Activated CD8-positive, alpha-beta memory T cell treated with anti-CD3 and anti-CD28 coated beads, Interleukin-2, amount 50 U/mL, for 48 hours (primary cell): ENCODE results near the gene ZNF273.
A peak's percentile ranks its signal among the peaks of the same experiment; 100 is the strongest.
"Not testable (repeated sequence)": the region's sequence is repeated elsewhere in the genome, so short reads cannot be mapped to it uniquely, and the experiment has no call there.

Source experiments
- DNase-seq: peaks from one replicate; pipeline ENCODE4 v3.0.0-alpha.2; 2020

ZNF273 gene

DNA sequence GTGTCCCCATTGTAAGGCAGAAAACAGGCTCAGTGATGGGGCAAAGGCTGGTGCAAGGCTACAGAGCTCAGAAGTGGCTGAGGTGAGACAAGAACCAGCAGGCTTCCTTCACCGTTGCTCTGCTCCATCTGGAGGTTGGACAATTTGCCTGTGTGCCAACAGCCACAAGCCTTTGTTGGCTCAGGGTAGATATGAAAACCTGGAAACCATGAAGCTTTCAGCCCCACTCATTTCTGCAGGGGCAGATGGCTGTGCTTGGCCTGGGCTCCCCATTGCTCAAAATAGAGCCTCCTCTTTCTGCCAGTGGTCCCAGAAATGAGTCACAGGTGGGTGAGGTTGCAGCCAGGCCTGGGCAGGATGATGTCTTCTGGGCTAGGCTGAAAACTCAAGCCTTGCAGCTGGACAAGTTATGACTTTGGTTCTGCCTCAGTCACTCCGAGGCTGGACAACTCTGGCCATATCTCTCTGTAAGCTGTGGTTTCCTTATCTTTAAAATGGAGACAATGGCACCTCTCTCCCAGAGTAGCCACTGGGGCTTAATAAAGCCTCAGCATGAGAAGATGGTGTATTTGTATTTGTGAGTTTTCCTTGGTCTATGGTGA is 12.2 kb upstream of the ZNF273 start:
- peak; percentile 28 for DNase-seq

GRCh38 chr7:64891363-64892081 is 11.6 kb upstream of the ZNF273 start:
- peak; percentile 13 for DNase-seq

GRCh38 chr7:64892116-64892515 is 11.0 kb upstream of the ZNF273 start:
- DNase-seq: no peak

- DNase-seq: no peak
Measured at GRCh38 chr7:64892666-64893309, 10.3 kb upstream of the ZNF273 start.

DNA sequence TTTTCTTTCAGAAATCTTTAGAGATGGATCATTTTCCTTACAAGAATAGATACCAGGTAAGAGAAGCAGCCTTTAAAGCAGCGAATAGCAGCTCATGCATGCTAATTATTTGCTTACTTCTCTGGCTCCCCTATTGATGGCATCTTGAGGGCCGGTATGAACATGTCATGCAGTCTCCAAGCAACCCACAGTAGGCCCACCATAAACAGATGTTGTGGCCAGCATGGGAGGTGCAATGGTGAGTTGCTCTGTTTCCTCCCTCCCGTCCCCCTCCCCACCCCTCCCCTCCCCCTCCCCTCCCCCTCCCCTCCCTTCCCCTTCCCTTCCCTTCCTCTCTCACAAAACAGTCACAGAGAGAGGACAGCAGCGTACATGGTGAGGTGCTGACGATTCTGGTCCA is 9.7 kb upstream of the ZNF273 start:
- no peak for DNase-seq

DNA sequence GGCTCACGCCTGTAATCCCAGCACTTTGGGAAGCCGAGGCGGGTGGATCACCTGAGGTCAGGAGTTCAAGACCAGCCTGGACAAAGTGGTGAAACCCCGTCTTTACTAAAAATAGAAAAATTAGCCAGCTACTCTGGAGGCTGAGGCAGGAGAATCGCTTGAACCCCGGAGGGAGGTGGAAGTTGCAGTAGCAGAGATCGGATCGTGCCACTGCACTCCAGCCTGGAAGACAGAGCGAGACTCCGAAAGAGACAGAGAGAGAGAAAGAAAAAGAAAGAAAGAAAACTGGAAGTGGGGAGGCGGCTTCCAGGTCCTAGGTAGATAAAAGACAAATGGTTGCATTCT is 640 bp upstream of the ZNF273 start:
- not testable (repeated sequence) for DNase-seq

- no peak for DNase-seq
Measured at GRCh38 chr7:64904008-64904407, 935 bp downstream of the ZNF273 start.

DNA sequence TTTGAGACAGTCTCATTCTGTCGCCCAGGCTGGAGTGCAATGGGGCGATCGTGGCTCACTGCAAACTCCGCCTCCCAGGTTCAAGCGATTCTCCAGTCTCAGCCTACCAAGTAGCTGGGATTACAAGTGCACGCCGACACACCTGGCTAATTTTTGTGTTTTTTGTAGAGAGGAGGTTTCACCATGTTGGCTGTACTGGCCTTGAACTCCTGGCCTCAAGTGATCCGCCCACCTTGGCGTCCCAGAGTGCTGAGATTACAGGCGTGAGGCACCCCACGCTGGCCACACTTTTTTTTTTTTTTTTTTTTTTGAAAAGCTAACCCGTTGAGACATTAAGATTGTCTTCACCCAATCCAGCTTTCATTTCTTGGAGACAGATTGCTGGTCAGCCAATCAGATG is 2.1 kb downstream of the ZNF273 start:
- DNase-seq: no peak

DNA sequence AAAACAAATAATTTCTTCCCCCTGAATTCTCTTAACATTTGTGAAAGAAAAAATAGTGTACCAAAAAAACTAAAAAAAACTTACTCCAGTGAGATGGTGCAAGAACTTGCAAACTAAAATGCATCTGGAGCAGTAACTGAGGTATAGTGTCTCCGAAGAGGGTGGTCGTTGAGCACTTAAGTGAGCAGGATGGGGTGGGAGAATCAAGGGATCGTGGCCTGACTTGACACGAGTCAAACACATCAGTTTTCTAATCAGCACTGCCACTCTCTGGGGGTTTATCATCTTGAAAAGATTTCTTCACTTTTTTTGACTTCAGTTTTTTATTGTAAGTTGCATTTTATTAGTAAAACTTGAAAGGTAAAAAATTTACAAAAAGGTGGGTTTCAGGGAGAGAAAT is 2.5 kb downstream of the ZNF273 start:
- no peak for DNase-seq

- no peak for DNase-seq
Measured at GRCh38 chr7:64907641-64908326, 4.7 kb downstream of the ZNF273 start.

GRCh38 chr7:64908358-64908757 is 5.3 kb downstream of the ZNF273 start:
- DNase-seq: no peak

DNA sequence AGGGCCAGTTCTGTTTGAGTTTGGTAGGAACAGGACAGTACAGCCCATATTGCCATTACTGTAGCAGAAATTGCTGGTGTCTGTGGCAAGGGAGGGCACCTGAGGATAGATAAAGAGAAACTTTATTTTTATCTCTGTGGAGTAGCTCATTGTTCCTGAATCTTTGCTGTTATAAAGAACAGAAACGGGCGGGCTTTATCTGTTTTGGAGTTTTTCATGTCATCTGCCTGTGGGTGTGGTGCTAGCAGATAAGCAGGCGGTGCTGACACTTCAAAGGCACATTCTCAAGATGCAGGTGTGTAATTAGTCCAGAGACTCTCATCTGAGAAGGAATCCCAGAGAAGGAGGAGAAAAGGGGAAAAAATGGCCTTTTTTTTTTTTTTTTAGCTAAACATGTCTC is 11.5 kb downstream of the ZNF273 start:
- DNase-seq: no peak

DNA sequence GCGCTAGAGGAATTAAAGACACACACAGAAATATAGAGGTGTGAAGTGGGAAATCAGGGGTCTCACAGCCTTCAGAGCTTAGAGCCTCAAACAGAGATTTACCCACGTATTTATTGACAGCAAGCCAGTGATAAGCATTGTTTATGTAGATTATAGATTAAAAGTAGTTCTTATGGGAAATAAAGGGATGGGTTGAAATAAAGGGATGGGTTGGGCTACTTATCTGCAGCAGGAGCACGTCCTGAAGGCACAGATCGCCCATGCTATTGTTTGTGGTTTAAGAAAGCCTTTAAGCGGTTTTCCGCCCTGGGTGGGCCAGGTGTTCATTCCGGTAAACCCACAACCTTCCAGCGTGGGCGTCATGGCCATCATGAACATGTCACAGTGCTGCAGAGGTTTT is 12.2 kb downstream of the ZNF273 start:
- not testable (repeated sequence) for DNase-seq

GRCh38 chr7:64928252-64929187 is 25.4 kb downstream of the ZNF273 start:
- DNase-seq: not testable (repeated sequence)

DNA sequence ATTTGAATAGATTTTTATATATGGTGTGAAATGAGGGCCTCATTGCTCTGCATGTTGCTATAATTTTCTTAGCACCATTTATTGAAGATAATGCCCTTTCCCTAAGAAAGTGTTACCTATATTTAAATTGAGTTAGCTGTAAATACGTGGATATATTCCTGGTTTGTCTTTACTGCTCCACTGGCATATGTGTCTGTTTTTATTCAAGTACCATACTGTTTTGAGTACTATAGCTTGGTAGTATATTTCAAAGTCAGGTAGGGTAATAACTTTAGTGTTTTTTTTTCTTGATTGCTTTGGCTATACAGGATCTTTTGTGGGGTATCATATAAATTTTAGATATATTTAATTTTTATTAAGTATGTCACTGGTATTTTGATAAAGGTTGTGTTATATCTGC is 31.4 kb downstream of the ZNF273 start:
- no peak for DNase-seq

- DNase-seq: no peak
Measured at GRCh38 chr7:64938540-64938939, 35.5 kb downstream of the ZNF273 start.

GRCh38 chr7:64940021-64940420 is 36.9 kb downstream of the ZNF273 start:
- DNase-seq: not testable (repeated sequence)

GRCh38 chr7:64944667-64945502 is 41.8 kb downstream of the ZNF273 start:
- not testable (repeated sequence) for DNase-seq

DNA sequence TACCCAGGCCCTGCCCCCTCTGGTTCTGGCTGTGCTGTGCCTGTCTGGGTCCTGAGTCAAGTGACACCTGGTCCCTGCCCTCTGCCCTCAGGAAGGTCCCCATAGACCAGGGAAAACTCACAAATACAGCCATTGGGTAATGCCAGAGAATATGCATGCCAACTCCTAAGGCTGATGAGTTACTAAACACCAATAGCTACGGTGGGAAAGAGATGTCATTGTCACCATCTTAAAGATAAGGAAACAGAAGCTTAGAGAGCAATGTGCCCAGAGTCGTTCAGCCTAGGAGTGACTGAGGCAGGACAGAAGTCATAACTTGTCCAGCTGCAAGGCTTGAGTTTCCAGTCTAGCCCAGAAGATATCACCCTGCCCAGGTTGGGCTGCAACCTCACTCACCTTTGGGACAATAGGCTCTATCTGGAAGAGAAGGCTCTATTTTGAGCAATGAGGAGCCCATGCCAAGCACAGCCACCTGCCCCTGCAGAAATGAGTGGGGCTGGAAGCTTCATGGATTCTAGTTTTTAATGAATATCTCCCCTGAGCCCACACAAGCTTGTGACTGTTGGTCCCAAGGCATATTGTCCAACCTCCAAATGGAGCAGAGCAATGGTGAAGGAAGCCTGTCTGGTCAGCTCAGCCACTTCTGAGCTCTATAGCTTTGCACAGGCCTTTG is 42.6 kb downstream of the ZNF273 start:
- DNase-seq: no peak

GRCh38 chr7:64946772-64947171 is 43.7 kb downstream of the ZNF273 start:
- DNase-seq: peak; percentile 60
